WTC11 (cell line): Measurements from ENCODE around the gene NKAIN2. TPM values are rescaled to one million over a fixed set of nuclear protein-coding genes. Genes with fewer than 3 reads are reported as not detected.

Experiments used
- ATAC-seq: fragments of 200-7000 bp; cut with Tn5 transposase; 2 replicates; pipeline ENCODE4 v1.10.0; 2021; ENCODE audit warnings: mild to moderate bottlenecking, moderate library complexity
- CTCF ChIA-PET: fragments of 300-600 bp; sonication (Branson Sonifier 250); formaldehyde crosslinking; loops from one replicate; lab custom pipeline; 2021; ENCODE audit warnings: antibody characterized with exemption; lab: Charles Lee
- POLR2A ChIA-PET: fragments of 350-600 bp; sonication (Branson Sonifier 250); formaldehyde crosslinking; loops from one replicate; lab custom pipeline; 2021; ENCODE audit warnings: antibody characterized with exemption; lab: Charles Lee
- DNase-seq: peaks from one replicate; pipeline ENCODE4 v3.0.0; 2021; ENCODE audit warnings: low spot score
- H3K27ac Mint-ChIP-seq: 2 replicates; pipeline ENCODE4 v1.8.0; 2021; ENCODE audit warnings: mixed read lengths
- H3K27me3 Mint-ChIP-seq: 2 replicates; pipeline ENCODE4 v1.8.0; 2021; ENCODE audit warnings: low read depth, mild to moderate bottlenecking, moderate library complexity, mixed read lengths
- H3K36me3 Mint-ChIP-seq: 2 replicates; pipeline ENCODE4 v1.8.0; 2021; ENCODE audit warnings: mixed read lengths
- H3K4me1 Mint-ChIP-seq: 2 replicates; pipeline ENCODE4 v1.8.0; 2022; ENCODE audit warnings: mixed read lengths
- H3K4me3 Mint-ChIP-seq: 2 replicates; pipeline ENCODE4 v1.8.0; 2021; ENCODE audit warnings: mild to moderate bottlenecking, moderate library complexity, mixed read lengths
- H3K9me3 Mint-ChIP-seq: 2 replicates; pipeline ENCODE4 v1.8.0; 2021; ENCODE audit warnings: mixed read lengths
- ATF1 ChIP-seq: sonication (generic); formaldehyde crosslinking; IDR thresholded peaks from 2 replicates; pipeline ENCODE4 v1.8.1; 2023; ENCODE audit warnings: mild to moderate bottlenecking, moderate library complexity, missing genetic modification reagents
- ATF2 ChIP-seq: sonication (generic); formaldehyde crosslinking; IDR thresholded peaks from 2 replicates; pipeline ENCODE4 v1.8.1; 2022; ENCODE audit warnings: low read depth, missing genetic modification reagents, borderline replicate concordance
- CDX4 ChIP-seq: fragments of 250-450 bp; sonication (Bioruptor Pico); IDR thresholded peaks from 2 replicates; pipeline ENCODE4 v1.9.0; 2021; ENCODE audit warnings: moderate library complexity, mild to moderate bottlenecking, inconsistent platforms, borderline replicate concordance
- CREB1 ChIP-seq: sonication (generic); formaldehyde crosslinking; IDR thresholded peaks from 2 replicates; pipeline ENCODE4 v1.8.0; 2023; ENCODE audit warnings: mild to moderate bottlenecking, missing genetic modification reagents
- CTCF ChIP-seq: fragments of 200-600 bp; IDR thresholded peaks from 2 replicates; pipeline ENCODE4 v1.8.0; 2022; ENCODE audit warnings: antibody characterized with exemption
- E2F1 ChIP-seq: sonication (generic); formaldehyde crosslinking; IDR thresholded peaks from 2 replicates; pipeline ENCODE4 v1.8.0; 2022; ENCODE audit warnings: mild to moderate bottlenecking, missing genetic modification reagents
- E2F4 ChIP-seq: sonication (generic); formaldehyde crosslinking; IDR thresholded peaks from 2 replicates; pipeline ENCODE4 v1.8.1; 2022; ENCODE audit warnings: low read depth, mild to moderate bottlenecking, moderate library complexity, missing genetic modification reagents, borderline replicate concordance
- ETV6 ChIP-seq: sonication (generic); formaldehyde crosslinking; IDR thresholded peaks from 2 replicates; pipeline ENCODE4 v1.8.1; 2022; ENCODE audit warnings: mild to moderate bottlenecking, missing genetic modification reagents
- IRF2 ChIP-seq: sonication (generic); formaldehyde crosslinking; IDR thresholded peaks from 2 replicates; pipeline ENCODE4 v1.8.0; 2022; ENCODE audit warnings: low read depth, missing genetic modification reagents, borderline replicate concordance
- PREB ChIP-seq: sonication (generic); formaldehyde crosslinking; IDR thresholded peaks from 2 replicates; pipeline ENCODE4 v1.8.1; 2022; ENCODE audit warnings: mild to moderate bottlenecking, missing genetic modification reagents, moderate library complexity, borderline replicate concordance
- STAT6 ChIP-seq: sonication (generic); formaldehyde crosslinking; conservative IDR thresholded peaks from 2 replicates; pipeline ENCODE4 v1.8.1; 2023; ENCODE audit warnings: mild to moderate bottlenecking, low read depth, missing genetic modification reagents, moderate library complexity
- ZNF263 ChIP-seq: sonication (generic); formaldehyde crosslinking; IDR thresholded peaks from 2 replicates; pipeline ENCODE4 v1.8.1; 2022; ENCODE audit warnings: low read depth, mild to moderate bottlenecking, moderate library complexity, missing genetic modification reagents
- ZNF281 ChIP-seq: sonication (generic); formaldehyde crosslinking; IDR thresholded peaks from 2 replicates; pipeline ENCODE4 v1.8.0; 2023; ENCODE audit warnings: mild to moderate bottlenecking, missing genetic modification reagents
- total RNA-seq: library from RNA; stranded (reverse); gene quantifications from 3 replicates; pipeline ENCODE4 v1.2.3, GENCODE V29; 2021

The NKAIN2 gene
- total RNA-seq, 1 experiment from 2014 or later: 0.33 TPM

- H3K27ac Mint-ChIP-seq: peak overlapping the region; percentile 16; the same call in 1 of the 2 replicates
- H3K27me3 Mint-ChIP-seq: no peaks in the 10 kb centered on the region
- ChIA-PET CTCF (no interaction called here), POLR2A (no interaction called here)
- no peak for DNase-seq
- peaks cover 5% of the 10 kb centered on the region for H3K4me1 Mint-ChIP-seq
- no peak overlapping the region for H3K4me3 Mint-ChIP-seq
- no peaks in the 10 kb centered on the region for H3K9me3 Mint-ChIP-seq
- TF ChIP-seq IRF2 (CRISPR knock-in tag) (no peak), STAT6 (CRISPR knock-in tag) (no peak), CREB1 (CRISPR knock-in tag) (no peak), ZNF263 (CRISPR knock-in tag) (no peak), E2F1 (CRISPR knock-in tag) (no peak), E2F4 (CRISPR knock-in tag) (no peak)
- TF ChIP-seq, all 79 proteins: peak for 0
- ATAC-seq: peak; percentile 24; the same call in 1 of the 2 replicates
- no peaks in the 10 kb centered on the region for H3K36me3 Mint-ChIP-seq
These were observed 204.6 kb downstream of the NKAIN2 start for GRCh38 chr6:124008000-124008987.

GRCh38 chr6:124008988-124009765 is 205.5 kb downstream of the NKAIN2 start:
- CTCF ChIA-PET: no interaction called here
- ATAC-seq (no peak), DNase-seq (no peak)
- H3K9me3 Mint-ChIP-seq: no peaks in the 10 kb centered on the region
- no peak overlapping the region for H3K4me3 Mint-ChIP-seq
- no peaks in the 10 kb centered on the region for H3K27me3 Mint-ChIP-seq
- no peaks in the 10 kb centered on the region for H3K36me3 Mint-ChIP-seq
- H3K27ac Mint-ChIP-seq: no peak overlapping the region
- TF ChIP-seq IRF2 (CRISPR knock-in tag): no peak
- no peak for TF ChIP-seq ZNF281 (CRISPR knock-in tag)
- TF ChIP-seq ATF1 (CRISPR knock-in tag): no peak
- TF ChIP-seq ATF2 (CRISPR knock-in tag): no peak
- no peak for TF ChIP-seq CTCF
- no peak for TF ChIP-seq CDX4
- no peak for TF ChIP-seq E2F4 (CRISPR knock-in tag)
- no peak for TF ChIP-seq ETV6 (CRISPR knock-in tag)
- no peak for TF ChIP-seq PREB (CRISPR knock-in tag)
- H3K4me1 Mint-ChIP-seq: peaks cover 5% of the 10 kb centered on the region
- POLR2A ChIA-PET: no interaction called here
